HG03196 (cell line): ENCODE measurements around the gene ZNF281.

Source experiments
- ATAC-seq: cut with Tn5 transposase; IDR thresholded peaks from one replicate; pipeline ENCODE4 v1.9.1; 2021; ENCODE audit not compliant: unreplicated experiment

The ZNF281 gene

GRCh38 chr1:200391747-200392146, 18.1 kb downstream of the ZNF281 start:
- ATAC-seq: no peak

GRCh38 chr1:200388791-200389190, 21.0 kb downstream of the ZNF281 start:
- ATAC-seq: no peak

- ATAC-seq: no peak
Measured at GRCh38 chr1:200386416-200386815, 23.4 kb downstream of the ZNF281 start.

GRCh38 chr1:200384818-200385390, 24.9 kb downstream of the ZNF281 start:
- no peak for ATAC-seq

GRCh38 chr1:200381256-200381984, 28.4 kb downstream of the ZNF281 start:
- no peak for ATAC-seq

GRCh38 chr1:200380589-200381021, 29.2 kb downstream of the ZNF281 start:
- ATAC-seq: peak; percentile 86

- ATAC-seq: no peak
Measured at GRCh38 chr1:200379940-200380588, 29.8 kb downstream of the ZNF281 start.

- ATAC-seq: no peak
Measured at GRCh38 chr1:200379432-200379757, 30.4 kb downstream of the ZNF281 start.

- ATAC-seq: no peak
Measured at GRCh38 chr1:200378096-200378495, 31.7 kb downstream of the ZNF281 start.

GRCh38 chr1:200376528-200376927, 33.3 kb downstream of the ZNF281 start:
- ATAC-seq: no peak

GRCh38 chr1:200374569-200375295, 35.1 kb downstream of the ZNF281 start:
- ATAC-seq: no peak

GRCh38 chr1:200373811-200374231, 36.0 kb downstream of the ZNF281 start:
- ATAC-seq: no peak

GRCh38 chr1:200372885-200373181, 37.0 kb downstream of the ZNF281 start:
- no peak for ATAC-seq

- no peak for ATAC-seq
Measured at GRCh38 chr1:200372095-200372884, 37.5 kb downstream of the ZNF281 start.

GRCh38 chr1:200369706-200370105, 40.1 kb downstream of the ZNF281 start:
- no peak for ATAC-seq

GRCh38 chr1:200369131-200369530, 40.7 kb downstream of the ZNF281 start:
- no peak for ATAC-seq

- no peak for ATAC-seq
Measured at GRCh38 chr1:200368556-200368955, 41.3 kb downstream of the ZNF281 start.

- ATAC-seq: no peak
Measured at GRCh38 chr1:200367841-200368534, 41.8 kb downstream of the ZNF281 start.

- ATAC-seq: no peak
Measured at GRCh38 chr1:200366577-200367253, 43.1 kb downstream of the ZNF281 start.

- no peak for ATAC-seq
Measured at GRCh38 chr1:200365897-200366426, 43.9 kb downstream of the ZNF281 start.
